Endothelial cell of umbilical vein (primary cell): ENCODE data around the gene MIA. TPM values are rescaled to one million over a fixed set of nuclear protein-coding genes. Genes with fewer than 3 reads are reported as not detected.
A peak's percentile ranks its signal among the peaks of the same experiment; 100 is the strongest.

Source experiments
- BruUV-seq: library from RNA; stranded (reverse); fragments of 400-500 nt; replicated peaks from 2 replicates; lab custom pipeline; 2021; lab: Mats Ljungman, UMichigan
- CTCF ChIA-PET: fragments of 300-600, 350-600 bp; sonication (Branson Sonifier 250); formaldehyde crosslinking; loops from one replicate; lab custom pipeline; 2021; ENCODE audit warnings: antibody characterized with exemption, inconsistent platforms; lab: Charles Lee
- POLR2A ChIA-PET: fragments of 300-600, 350-600 bp; sonication (Branson Sonifier 250); formaldehyde crosslinking; loops from one replicate; lab custom pipeline; 2021; ENCODE audit warnings: antibody characterized with exemption, inconsistent platforms; lab: Charles Lee
- DNase-seq: peaks from one replicate; pipeline ENCODE4 v3.0.0-alpha.2; 2011; ENCODE audit warnings: low read depth, low spot score
- FAIRE-seq: peaks from 2 replicates; lab custom pipeline; 2011; peaks lifted over from hg19 to GRCh38; lab: Jason Lieb, UNC
- H2AFZ ChIP-seq: 2 replicates; pipeline ENCODE4 v1.6.0; 2012; ENCODE audit warnings: low read depth, low read length, control low read depth, inconsistent platforms
- H3K27ac ChIP-seq: 2 replicates; pipeline ENCODE4 v1.5.1; 2011; ENCODE audit warnings: low read depth, mild to moderate bottlenecking, control low read depth, low read length, moderate library complexity; ENCODE audit not compliant: insufficient read depth
- H3K27me3 ChIP-seq, 2 experiments: 2 replicates each; pipeline versions ENCODE4 v1.6.0 to v1.6.1; 2011; ENCODE audit warnings: low read length in 2 of 2, mixed read lengths in 1 of 2; ENCODE audit not compliant: control insufficient read depth in 2 of 2, insufficient read depth in 2 of 2
- H3K36me3 ChIP-seq, 2 experiments: 2 replicates in 1 of 2; 3 replicates in 1 of 2; pipeline ENCODE4 v1.5.1; 2011; ENCODE audit warnings: low read length in 2 of 2, mild to moderate bottlenecking in 1 of 2, moderate library complexity in 1 of 2; ENCODE audit not compliant: control insufficient read depth in 2 of 2, insufficient read depth in 2 of 2; ENCODE audit errors: extremely low read depth in 1 of 2
- H3K4me1 ChIP-seq: 3 replicates; pipeline ENCODE4 v1.5.1; 2011; ENCODE audit warnings: mild to moderate bottlenecking, low read length; ENCODE audit not compliant: control insufficient read depth, insufficient read depth; ENCODE audit errors: extremely low read depth
- H3K4me2 ChIP-seq: 2 replicates; pipeline ENCODE4 v1.6.1; 2011; ENCODE audit warnings: low read length, control low read depth, mixed read lengths; ENCODE audit not compliant: insufficient read depth
- H3K4me3 ChIP-seq, 3 experiments: fragments of 200-600 bp in 1 of 3; sonication (generic), shearing (Covaris generic) in 1 of 3; replicated peaks in 1 of 3; 2 replicates each; pipeline ENCODE4 v1.5.1; 2011 to 2016; ENCODE audit warnings: control low read depth in 3 of 3, low read length in 3 of 3, mild to moderate bottlenecking in 2 of 3, inconsistent platforms in 1 of 3, low read depth in 1 of 3, moderate library complexity in 1 of 3; ENCODE audit not compliant: insufficient read depth in 1 of 3
- H3K79me2 ChIP-seq: 2 replicates; pipeline ENCODE4 v1.6.0; 2012; ENCODE audit warnings: low read length, inconsistent platforms; ENCODE audit not compliant: control insufficient read depth, insufficient read depth
- H3K9ac ChIP-seq: replicated peaks from 2 replicates; pipeline ENCODE3; 2011; ENCODE audit warnings: low read length, control low read depth; ENCODE audit not compliant: insufficient read depth; ENCODE audit errors: extremely low read depth
- H3K9me1 ChIP-seq: replicated peaks from 3 replicates; pipeline ENCODE4 v1.6.0; 2011; ENCODE audit warnings: mild to moderate bottlenecking, low read length; ENCODE audit not compliant: control insufficient read depth, insufficient read depth; ENCODE audit errors: extremely low read depth
- H3K9me3 ChIP-seq: replicated peaks from 2 replicates; pipeline ENCODE4 v1.5.1; 2012; ENCODE audit warnings: low read length, inconsistent platforms; ENCODE audit not compliant: control insufficient read depth, insufficient read depth
- H4K20me1 ChIP-seq: replicated peaks from 2 replicates; pipeline ENCODE3; 2011; ENCODE audit warnings: mild to moderate bottlenecking, low read length; ENCODE audit not compliant: control insufficient read depth, insufficient read depth; ENCODE audit errors: extremely low read depth
- CTCF ChIP-seq, 2 donors: IDR thresholded peaks; 1 replicate in 1 of 2; 2 replicates in 1 of 2; pipeline ENCODE4 v1.5.1; 2011; ENCODE audit warnings: low read length in 2 of 2, mild to moderate bottlenecking in 2 of 2, moderate library complexity in 2 of 2, control low read depth in 1 of 2, inconsistent platforms in 1 of 2, low read depth in 1 of 2; ENCODE audit not compliant: insufficient read depth in 1 of 2; ENCODE audit errors: extremely low read depth in 1 of 2
- JUN ChIP-seq: IDR thresholded peaks from 2 replicates; pipeline ENCODE4 v1.6.1; 2011; ENCODE audit warnings: borderline replicate concordance, low read depth; ENCODE audit not compliant: insufficient read length, insufficient read depth
- POLR2A ChIP-seq: IDR thresholded peaks from 2 replicates; pipeline ENCODE4 v1.6.1; 2012; ENCODE audit warnings: low read depth, mild to moderate bottlenecking, control low read depth, low read length
- POLR2AphosphoS5 ChIP-seq: IDR thresholded peaks from 2 replicates; pipeline ENCODE4 v1.6.1; 2012; ENCODE audit warnings: low read depth, mild to moderate bottlenecking, control low read depth, low read length, moderate library complexity; ENCODE audit not compliant: insufficient read depth
- dilution Hi-C: fragments of 300-500 bp; cut with MboI; formaldehyde crosslinking; loops from one replicate; pipeline ENCODE4 v1.15.0; 2019; ENCODE audit warnings: low sequenced_read_pairs; ENCODE audit not compliant: extremely low pct_ligation_motif_present
- intact Hi-C: fragments of 100-400 bp; cut with micrococcal nuclease; formaldehyde crosslinking; loops from one replicate; pipeline ENCODE4 v1.10.0; 2022
- polyA plus RNA-seq, 4 experiments: library from polyadenylated mRNA; depleted of rRNA in 3 of 4; stranded (reverse) in 3 of 4; unstranded in 1 of 4; fragments of >200 nt; gene quantifications; 2 replicates each; pipeline versions ENCODE4 v1.2.1 to v1.2.3, GENCODE V29; 2011 to 2012; ENCODE audit warnings: missing spikeins in 1 of 4
- total RNA-seq: library from RNA; stranded (reverse); gene quantifications from 2 replicates; pipeline ENCODE4 v1.2.3, GENCODE V29; 2021

Gene MIA
- total and polyA plus RNA-seq, 2 donors (not counting 3 experiments of a cell fraction or from before 2014, with no cell fraction given): 0.32 TPM; not detected in 1

GRCh38 chr19:40806423-40807146 is 31.3 kb downstream of the MIA start:
- Histone ChIP-seq H3K27ac (peak overlapping the region; percentile 35), H3K4me1 (peaks cover 65% of the 10 kb centered on the region), H3K9me1 (no peaks in the 10 kb centered on the region), H3K79me2 (peaks cover 65% of the 10 kb centered on the region), H2AFZ (no peak overlapping the region), H3K27me3 (no peaks in the 10 kb centered on the region), H3K4me3 (peak overlapping the region in 1 of 3 experiments; percentile 9), H4K20me1 (no peaks in the 10 kb centered on the region), H3K4me2 (peak overlapping the region; percentile 26), H3K36me3 (peaks cover 9 to 40% of the 10 kb centered on the region in 2 experiments), H3K9me3 (no peaks in the 10 kb centered on the region), H3K9ac (no peak overlapping the region)
- BruUV-seq: no TSS peak
- ChIA-PET CTCF (interaction anchor here (0.6 to 3.9 kb wide), 26 partner anchors 8 to 341 kb away, joined by 3 to 70 read pairs (median 4); partner anchors contain the start of genes ACTMAP, BLVRB, COQ8B and EGLN2), POLR2A (interaction anchor here (0.6 to 2.0 kb wide), 6 partner anchors 8 to 143 kb away, joined by 3 to 5 read pairs (median 4); partner anchors contain the start of genes ACTMAP, EGLN2, RAB4B and SNRPA)
- intact Hi-C loops: loop anchor here (1.0 to 10.0 kb wide), 6 partner anchors 29 to 362 kb away; partner anchors contain the start of genes ACTMAP, NUMBL and SERTAD3
- FAIRE-seq (peak; percentile 100), DNase-seq (peak; percentile 99)
- dilution Hi-C loops: no loop called here
- TF ChIP-seq POLR2AphosphoS5: peak; percentile 76
- peak; percentile 29 for TF ChIP-seq POLR2A
- no peak for TF ChIP-seq JUN
- peak; percentile 99 for TF ChIP-seq CTCF (IDR thresholded peaks at IDR 0.05; ENCODE audit: extremely low read depth in 1 of 2, insufficient read depth in 1 of 2, low read depth in 1 of 2, low read length in 2 of 2)
